GM21360 (cell line): ENCODE results near the gene RNF213.
"Not testable (repeated sequence)": the region's sequence is repeated elsewhere in the genome, so short reads cannot be mapped to it uniquely, and the experiment has no call there.

Source experiments
- ATAC-seq: cut with Tn5 transposase; IDR thresholded peaks from one replicate; pipeline ENCODE4 v1.9.1; 2021; ENCODE audit warnings: mild to moderate bottlenecking, moderate library complexity; ENCODE audit not compliant: unreplicated experiment

RNF213 gene

DNA sequence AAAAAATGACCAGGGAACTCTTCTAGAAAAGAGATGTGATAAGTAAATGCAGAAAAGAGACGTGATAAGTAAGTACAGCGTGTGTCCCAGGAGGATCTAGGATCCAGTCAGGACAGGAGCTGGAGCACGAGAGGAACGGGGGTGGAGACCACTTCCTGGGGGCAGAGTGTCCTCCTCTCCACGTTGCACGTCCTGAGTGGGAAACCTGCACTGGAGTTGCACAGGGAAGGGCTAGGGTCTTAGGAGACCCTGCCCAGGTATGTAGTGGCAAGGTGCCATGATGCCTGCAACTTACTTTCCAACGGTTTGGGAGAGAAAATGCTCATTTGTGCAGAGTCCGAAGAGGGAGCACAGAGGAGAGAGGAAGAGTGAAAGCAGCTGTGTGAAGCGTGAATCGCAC, 55.8 kb downstream of the RNF213 start:
- no peak for ATAC-seq

DNA sequence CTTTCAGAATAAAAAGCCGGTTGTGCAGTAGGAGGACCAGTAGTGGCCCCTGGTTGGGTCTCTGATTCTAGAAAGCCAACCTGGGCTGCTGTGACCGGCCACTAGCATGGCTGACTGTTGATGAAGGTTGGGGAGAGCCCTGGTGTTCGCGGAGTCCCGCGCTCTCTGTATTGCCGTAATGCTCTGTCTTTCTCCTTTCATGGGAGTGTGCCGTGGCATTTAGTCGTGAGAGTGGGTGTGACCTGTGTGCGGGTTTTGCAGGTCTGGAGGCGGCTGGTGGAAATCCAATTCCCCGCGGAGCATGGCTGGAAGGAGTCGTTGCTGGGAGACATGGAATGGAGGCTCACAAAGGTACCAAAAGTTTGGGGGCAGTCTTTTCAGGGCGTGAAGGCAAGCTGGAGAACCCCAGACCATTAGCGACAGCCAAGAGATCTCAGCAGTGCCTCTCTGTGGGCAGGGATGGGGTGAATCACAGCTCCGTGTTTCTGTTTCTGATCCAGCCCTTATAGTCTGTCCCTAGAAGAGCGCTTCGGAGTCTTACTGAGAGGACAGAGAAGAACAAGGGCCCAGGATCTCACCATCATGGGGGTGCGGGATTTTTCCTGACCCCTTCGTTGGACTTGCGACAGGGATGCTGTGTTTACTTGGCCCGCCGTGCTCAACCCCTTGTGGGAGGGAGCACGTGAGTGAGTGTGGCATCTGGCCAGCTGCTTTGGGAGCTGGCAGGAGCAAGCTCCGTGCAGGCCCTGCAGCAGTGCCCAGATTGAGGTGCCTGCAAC, 56.5 kb downstream of the RNF213 start:
- ATAC-seq, result no peak

DNA sequence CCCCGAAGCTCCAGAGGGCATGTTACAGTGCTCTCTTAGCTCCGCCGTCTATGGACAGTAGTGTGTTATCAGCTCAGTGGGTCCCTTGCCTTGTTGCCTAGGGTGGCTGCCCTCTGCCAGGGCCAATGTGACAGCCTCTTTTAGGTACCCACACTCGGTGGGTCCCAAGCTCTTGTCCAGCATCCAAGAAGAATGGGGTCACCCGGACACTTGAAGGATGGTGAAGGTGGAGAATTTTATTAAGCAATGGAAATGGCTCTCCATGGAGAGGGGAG, 57.0 kb downstream of the RNF213 start:
- ATAC-seq, result no peak

DNA sequence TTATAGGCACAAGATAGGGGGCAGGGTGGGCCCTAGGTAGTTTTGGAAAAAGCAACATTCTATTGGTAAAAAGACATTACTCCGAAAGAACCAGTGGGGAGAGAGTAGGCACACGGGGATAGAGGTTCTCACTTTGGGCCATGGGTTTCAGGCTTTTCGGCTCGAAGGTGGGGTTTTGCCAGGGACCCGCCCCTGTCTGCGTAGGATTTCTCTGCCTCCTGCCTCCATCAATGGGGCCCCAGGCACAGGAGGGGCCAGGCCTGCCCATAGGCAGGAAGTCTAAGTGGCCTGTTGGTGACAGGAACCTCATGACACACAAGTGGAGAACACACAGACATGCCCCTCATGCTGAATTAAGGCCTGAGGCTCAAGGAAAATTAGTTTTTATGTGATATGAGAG, 57.5 kb downstream of the RNF213 start:
- ATAC-seq, result no peak

DNA sequence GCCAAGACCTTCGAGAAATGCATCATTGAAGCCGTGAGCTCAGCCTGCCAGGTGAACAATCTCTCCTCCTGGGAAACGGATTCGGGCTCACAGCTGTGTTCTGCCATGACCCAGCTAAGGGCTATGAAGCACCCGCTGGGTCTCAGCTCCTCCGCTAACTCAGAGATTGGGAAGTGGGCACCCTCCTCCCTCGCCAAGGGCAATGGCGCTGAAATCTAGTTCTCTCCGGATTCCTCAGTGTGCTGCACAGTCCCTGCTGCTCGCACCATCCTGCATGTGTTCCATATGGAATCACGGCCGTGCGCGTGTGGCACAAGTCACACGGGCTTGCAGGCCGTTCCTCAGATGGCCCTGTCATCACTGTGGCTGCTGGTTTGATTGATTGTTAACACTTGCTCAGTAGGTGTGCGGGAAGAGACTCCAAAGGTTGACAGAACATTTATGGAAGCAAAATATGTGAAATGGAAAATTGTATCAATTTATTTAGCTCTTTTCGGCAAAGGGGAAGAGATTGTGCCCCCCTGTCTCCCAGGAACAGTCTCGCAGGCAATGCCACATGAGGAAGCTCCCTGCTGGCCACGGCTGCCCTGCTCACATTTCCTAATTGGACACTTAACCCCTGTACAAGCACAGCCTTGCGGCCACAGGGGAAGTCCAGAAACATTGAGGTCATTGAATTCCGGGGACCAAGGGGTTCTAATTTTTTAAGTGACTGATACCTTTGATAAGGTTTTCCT, 58.8 kb downstream of the RNF213 start:
- no peak for ATAC-seq

DNA sequence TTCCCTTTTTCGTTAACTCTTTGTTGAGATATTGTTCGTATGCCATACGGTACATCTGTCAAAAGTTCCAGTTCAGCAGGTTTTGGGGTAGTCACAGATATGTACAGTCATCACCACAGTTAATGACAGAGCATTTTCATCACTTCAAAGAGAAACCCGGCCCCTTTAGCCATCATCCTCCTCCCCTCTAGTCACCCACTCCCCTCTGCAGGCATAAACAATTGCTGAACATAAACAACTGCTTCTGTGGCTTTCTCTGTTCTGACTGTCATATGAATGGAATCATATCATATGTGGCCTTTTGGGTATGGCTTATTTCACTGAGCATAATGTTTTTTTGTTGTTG, 59.3 kb downstream of the RNF213 start:
- ATAC-seq, result no peak

DNA sequence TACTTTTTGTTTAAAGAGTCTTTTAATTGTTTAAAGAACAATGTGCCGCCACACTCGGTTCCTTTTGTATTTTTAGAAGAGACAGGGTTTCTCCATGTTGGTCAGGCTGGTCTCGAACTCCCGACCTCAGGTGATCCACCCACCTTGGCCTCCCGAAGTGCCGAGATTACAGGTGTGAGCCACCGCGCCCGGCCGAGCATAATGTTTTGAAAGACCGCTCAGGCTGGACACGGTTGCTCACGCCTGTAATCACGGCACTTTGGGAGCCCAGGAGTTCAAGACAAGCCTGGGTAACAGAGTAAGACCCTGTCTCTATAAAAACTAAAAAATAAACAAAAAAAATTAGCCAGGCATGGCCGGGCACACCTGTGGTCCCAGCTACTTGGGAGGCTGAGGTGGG, 59.8 kb downstream of the RNF213 start:
- no peak for ATAC-seq

DNA sequence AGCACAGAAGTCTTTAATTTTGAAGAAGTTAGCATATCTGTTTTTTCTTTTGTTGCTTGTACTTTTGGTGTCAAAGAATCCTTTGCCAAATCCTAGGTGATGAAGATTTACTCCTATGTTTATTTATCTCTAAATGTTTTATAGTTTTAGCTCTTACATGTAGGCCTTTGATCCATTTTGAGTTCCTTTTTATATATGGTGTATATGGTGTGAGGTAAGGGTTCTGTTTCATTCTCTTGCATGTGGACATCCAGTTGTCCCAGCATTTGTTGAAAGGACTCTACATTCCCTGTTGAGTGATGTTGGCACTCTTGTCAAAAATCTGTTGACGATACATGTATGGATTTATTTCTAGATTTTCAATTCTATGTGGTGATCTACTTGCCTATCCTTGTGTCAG, 62.2 kb downstream of the RNF213 start:
- no peak for ATAC-seq

DNA sequence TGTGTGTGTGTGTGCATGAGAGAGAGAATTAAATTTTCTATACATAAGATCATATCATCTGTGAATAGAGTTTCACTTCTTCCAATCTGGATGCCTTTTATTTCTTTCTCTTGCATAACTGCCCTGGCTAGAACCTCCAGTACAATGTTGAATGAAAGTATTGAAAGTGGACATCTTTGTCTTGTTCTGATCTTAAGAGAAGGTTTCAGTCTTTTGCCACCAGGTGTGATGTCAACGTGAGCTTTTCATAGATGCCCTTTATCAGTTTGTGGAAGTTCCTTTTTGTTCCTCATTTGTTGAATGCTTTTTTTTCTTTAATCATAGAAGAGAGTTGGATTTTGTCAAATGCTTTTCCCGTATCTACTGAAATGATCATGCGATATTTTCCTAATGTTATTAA, 63.3 kb downstream of the RNF213 start:
- no peak for ATAC-seq

DNA sequence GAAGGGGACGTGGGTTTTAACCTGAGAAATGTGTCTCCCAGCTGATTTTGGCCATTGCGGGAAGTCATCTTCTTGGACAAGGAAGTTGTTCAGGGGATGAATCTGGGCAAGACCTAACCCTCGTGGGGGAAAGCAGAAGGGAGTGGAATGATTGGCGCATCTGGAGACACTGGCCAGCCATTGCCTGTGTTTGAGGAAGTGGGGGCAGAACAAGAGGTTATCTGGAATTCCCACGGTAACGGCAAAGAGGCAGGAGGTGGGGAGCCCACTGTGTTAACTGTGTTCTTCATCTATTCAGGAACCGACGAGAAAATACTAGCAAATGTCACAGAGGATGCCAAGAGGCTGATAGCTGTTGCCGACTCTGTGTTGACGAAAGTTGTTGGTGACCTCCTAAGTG, 66.9 kb downstream of the RNF213 start:
- no peak for ATAC-seq

DNA sequence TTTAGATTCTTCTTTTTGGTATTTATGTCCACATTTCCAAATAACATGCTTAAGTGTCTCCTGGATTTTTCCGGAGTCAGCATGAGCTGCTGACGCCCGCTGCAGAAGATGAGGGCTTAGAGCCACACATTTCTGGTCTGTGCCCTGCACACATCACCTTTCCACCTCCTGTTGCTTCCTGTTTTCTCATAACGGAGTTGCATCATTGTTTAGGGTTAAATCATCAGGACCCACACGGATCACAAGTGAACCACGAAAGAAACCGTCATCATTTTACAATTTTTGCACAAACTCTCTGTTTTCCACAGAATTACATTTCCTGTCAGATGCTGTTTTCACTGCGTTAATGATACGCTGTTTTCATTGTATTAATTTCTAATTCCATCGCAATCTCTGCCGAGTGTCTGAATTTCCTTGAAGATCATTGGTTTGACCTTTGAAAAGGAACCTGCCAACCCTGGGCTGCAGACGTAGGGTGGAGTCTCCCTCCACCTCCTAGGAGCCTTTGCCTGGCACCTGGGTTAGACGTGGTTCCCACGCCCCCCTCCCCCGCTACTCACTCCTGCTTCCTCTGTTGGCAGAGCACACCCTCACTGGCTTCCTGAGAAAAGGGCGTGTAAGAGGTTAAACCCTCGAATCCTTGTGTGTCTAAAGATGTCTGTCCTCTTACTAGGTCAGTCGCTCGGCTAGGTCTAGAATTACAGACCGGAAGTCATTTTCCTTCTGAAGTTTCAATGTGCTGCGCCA, 68.2 kb downstream of the RNF213 start:
- ATAC-seq, result no peak

DNA sequence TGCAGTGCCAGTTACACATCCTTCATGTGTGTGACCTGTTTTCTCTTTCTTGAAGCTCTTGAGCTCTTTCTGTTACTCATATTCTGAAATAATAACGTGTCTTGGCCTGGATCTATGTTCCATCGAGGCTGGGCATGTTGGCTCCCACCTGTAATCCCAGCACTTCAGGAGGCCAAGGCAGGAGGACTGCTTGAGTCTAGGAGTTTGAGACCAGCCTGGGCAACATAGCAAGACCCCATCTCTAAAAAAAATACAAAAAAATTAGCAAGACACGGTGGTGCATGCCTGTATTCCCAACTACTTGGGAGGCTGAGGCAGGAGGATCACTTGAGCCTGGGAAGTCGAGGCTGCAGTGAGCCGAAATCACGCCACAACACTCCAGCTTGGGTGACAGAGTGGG, 68.8 kb downstream of the RNF213 start:
- ATAC-seq, result not testable (repeated sequence)

DNA sequence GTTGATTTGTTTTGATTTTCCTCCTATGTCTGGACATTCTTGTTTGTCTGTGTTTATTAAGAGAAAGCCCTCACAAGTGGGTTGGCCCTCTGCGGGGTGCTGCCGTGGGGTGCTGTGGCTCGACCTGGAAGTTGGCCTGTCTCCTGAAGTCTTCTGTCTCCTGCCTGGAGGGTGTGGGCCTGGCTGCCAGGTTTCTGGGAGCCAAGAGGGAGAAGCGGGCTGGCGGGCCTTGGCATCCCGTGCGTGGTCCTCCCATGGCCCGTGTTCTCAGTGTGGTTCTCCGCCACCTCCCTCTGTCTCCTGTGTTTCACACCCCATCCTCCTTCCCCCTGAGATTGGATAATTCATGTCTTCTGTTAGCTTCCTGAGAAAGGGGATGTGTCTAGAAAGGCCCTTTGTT, 69.6 kb downstream of the RNF213 start:
- ATAC-seq, result no peak

DNA sequence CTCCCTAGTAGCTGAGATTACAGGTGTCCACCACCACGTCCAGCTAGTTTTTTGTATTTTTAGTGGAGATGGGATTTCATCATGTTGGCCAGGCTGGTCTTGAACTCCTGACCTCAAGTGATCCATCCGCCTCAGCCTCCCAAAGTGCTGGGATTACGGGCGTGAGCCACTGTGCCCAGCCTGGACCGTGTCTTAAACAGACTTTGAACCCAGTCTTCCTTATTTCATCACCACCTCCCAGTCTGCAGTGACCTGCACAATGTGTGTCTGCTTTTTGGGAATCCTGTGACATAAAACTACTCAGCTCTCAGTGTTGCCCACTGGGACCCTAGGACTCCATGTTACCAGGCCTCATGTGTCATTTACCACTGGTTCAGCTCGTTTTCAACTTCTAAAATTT, 70.3 kb downstream of the RNF213 start:
- ATAC-seq, result not testable (repeated sequence)

DNA sequence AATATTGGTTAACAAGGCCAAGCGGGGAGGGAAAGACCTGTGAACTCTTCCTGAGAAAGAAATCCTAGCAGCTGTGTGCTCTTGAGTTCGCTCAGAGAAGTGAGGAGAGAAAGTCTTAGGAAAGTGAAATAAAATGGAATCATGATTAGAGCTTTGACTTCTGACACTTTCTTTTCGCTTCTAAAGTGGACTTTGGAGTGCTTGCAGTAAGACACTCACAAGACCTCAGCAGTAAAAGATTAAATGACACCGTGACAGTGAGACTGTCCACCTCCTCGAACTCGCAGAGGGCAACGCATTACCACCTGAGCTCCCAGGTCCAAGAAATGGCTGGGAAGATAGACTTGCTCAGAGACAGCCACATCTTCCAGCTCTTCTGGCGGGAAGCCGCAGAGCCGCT, 71.2 kb downstream of the RNF213 start:
- no peak for ATAC-seq

DNA sequence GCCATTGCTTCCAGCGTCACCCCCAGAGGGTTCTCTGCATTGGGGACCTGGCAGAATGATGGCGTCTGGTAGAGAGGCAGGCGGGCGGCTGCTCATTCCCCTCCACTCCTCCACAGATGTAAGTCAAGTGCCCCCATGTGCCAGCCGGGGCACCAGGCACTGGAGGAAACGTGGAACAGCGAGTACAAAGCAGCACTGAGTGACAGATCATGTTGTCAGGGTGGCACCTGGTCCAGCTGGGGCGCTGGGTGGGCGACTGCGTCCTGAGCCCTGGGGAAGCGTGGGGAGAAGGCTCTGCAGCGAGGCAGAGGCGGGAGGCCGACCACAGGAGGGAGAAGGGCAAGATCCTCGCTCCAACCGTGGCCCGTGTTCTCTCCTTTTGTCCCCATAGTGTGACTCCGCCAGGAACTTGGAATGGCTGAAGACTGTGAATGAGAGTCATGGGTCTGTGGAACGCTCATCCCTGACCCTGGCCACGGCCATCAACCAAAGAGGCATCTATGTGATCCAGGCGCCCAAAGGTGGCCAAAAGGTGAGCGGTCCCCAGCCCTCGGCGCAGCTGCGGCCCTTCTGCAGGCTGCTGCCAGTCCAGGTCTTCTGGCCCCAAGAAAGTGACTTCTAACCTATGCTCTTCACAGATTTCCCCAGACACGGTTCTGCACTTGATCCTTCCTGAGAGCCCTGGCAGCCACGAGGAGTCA, 76.7 kb downstream of the RNF213 start:
- ATAC-seq, result no peak

DNA sequence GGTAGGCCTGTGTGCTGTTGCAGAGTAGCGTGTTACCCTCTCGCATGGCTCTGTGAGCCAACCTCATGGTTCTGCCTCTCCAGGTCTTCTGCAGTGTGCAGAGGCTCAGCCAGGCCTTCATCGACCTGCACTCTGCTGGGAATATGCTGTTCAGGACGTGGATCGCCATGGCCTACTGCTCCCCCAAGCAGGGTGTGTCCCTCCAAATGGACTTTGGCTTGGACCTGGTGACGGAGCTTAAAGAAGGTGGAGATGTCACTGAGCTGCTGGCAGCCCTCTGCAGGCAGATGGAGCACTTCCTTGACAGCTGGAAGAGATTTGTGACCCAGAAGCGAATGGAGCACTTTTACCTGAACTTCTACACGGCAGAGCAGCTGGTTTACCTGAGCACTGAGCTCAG, 78.5 kb downstream of the RNF213 start:
- ATAC-seq, result no peak

DNA sequence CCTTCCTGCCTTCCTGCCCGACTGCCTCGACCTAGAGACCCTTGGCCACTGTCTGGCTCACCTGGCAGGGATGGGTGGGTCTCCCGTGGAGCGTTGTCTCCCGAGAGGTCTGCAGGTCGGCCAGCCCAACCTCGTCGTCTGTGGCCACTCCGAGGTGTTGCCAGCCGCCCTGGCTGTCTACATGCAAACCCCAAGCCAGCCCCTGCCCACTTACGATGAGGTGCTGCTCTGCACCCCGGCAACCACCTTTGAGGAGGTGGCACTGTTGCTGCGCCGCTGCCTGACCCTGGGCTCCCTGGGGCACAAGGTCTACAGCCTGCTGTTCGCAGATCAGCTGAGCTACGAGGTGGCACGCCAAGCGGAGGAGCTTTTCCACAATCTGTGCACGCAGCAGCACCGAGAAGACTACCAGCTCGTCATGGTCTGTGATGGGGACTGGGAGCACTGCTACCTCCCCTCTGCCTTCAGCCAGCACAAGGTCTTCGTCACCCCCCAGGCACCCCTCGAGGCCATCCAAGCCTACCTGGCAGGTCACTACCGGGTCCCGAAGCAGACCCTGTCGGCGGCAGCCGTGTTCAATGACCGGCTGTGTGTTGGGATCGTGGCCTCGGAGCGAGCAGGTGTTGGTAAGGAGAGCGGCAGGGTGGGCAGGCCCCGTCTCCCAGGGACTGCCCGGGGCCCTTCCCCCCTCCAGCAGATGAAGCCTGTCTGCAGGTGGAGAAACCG, 79.2 kb downstream of the RNF213 start:
- no peak for ATAC-seq

DNA sequence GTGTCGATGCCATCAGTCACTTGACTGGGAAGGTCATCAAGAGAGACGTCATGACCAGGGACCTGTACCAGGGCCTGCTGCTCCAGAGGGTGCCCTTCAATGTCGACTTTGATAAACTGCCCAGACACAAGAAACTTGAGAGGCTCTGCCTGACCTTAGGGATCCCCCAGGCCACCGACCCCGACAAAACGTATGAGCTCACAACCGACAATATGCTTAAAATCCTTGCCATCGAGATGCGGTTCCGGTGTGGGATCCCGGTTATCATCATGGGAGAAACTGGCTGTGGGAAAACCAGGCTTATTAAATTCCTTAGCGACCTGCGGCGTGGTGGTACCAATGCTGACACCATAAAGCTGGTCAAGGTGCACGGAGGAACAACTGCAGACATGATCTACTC, 84.7 kb downstream of the RNF213 start:
- ATAC-seq, result no peak

DNA sequence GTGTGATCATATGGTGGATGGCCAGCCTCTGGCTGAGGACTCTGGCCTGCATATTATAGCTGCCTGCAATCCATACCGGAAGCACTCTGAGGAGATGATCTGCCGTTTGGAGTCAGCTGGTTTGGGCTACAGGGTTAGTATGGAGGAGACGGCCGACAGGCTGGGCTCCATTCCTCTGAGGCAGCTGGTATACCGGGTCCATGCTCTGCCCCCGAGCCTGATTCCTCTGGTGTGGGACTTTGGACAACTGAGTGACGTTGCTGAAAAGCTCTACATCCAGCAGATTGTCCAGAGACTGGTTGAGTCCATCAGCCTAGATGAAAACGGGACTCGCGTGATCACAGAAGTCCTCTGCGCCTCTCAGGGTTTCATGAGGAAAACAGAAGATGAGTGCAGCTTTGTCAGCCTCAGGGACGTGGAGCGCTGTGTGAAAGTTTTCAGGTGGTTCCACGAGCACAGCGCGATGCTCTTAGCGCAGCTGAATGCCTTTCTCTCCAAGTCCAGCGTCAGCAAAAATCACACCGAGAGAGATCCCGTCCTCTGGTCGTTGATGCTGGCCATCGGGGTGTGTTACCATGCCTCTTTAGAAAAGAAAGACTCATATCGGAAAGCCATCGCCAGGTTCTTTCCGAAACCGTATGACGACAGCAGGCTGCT, 85.3 kb downstream of the RNF213 start:
- ATAC-seq, result no peak
